Heart right ventricle (tissue), 16 donors: ENCODE measurements around the gene HS6ST1. TPM values are rescaled to one million over a fixed set of nuclear protein-coding genes. Genes with fewer than 3 reads are reported as not detected.

Experiments used
- ATAC-seq, 8 donors: fragments of 200-7000 bp; cut with Tn5 transposase; one replicate each; pipeline ENCODE4 v1.9.1; 2020; ENCODE audit warnings: mild to moderate bottlenecking in 8 of 8, moderate library complexity in 8 of 8, moderate number of reproducible peaks in 1 of 8
- DNase-seq, 2 donors: peaks; one replicate each; pipeline ENCODE4 v3.0.0-alpha.2; 2020
- H3K27ac ChIP-seq, 10 donors: fragments of 200-600 bp; sonication (generic) in 2 of 10; one replicate each; pipeline versions ENCODE4 v1.5.0 to v1.8.0; 2020 to 2022; ENCODE audit warnings: mild to moderate bottlenecking in 3 of 10
- H3K27me3 ChIP-seq, 7 donors: fragments of 200-600 bp; one replicate each; pipeline ENCODE4 v1.8.0; 2021 to 2022; ENCODE audit warnings: mild to moderate bottlenecking in 2 of 7
- H3K36me3 ChIP-seq, 9 donors: fragments of 200-600 bp; sonication (generic) in 1 of 9; one replicate each; pipeline versions ENCODE4 v1.5.0 to v1.8.0; 2020 to 2022; ENCODE audit warnings: mild to moderate bottlenecking in 2 of 9
- H3K4me1 ChIP-seq, 9 donors: fragments of 200-600 bp; sonication (generic) in 1 of 9; one replicate each; pipeline versions ENCODE4 v1.5.0 to v1.8.0; 2020 to 2022; ENCODE audit warnings: mild to moderate bottlenecking in 4 of 9
- H3K4me3 ChIP-seq, 10 donors: fragments of 200-600 bp; sonication (generic) in 2 of 10; one replicate each; pipeline versions ENCODE4 v1.5.0 to v1.8.0; 2020 to 2022; ENCODE audit warnings: mild to moderate bottlenecking in 7 of 10, moderate library complexity in 2 of 10
- H3K9me3 ChIP-seq, 11 donors: fragments of 200-600 bp in 10 of 11; sonication (generic) in 2 of 11; one replicate each; pipeline versions ENCODE4 v1.5.0 to v1.8.0; 2013 to 2022; ENCODE audit warnings: mild to moderate bottlenecking in 2 of 11, control low read depth in 1 of 11, moderate library complexity in 1 of 11
- CTCF ChIP-seq, 9 donors: fragments of 200-600 bp; sonication (generic) in 2 of 9; IDR thresholded peaks; one replicate each; pipeline versions ENCODE4 v1.5.0 to v1.8.0; 2021 to 2022; ENCODE audit warnings: antibody characterized with exemption in 9 of 9, mild to moderate bottlenecking in 5 of 9, moderate library complexity in 1 of 9
- WGBS, 2 donors: extraction: QIAGEN DNeasy Blood & Tissue Kit; methylation state at CpG; one replicate each; pipeline ENCODE4 v1.1.7; 2013; ENCODE audit warnings: inconsistent platforms in 1 of 2; 5-methylcytosine and 5-hydroxymethylcytosine counted together
- intact Hi-C, 10 donors: fragments of 100-400 bp; cut with DNase I; formaldehyde crosslinking; loops; one replicate each; pipeline versions ENCODE4 v1.11.1 to v1.14.2; 2022
- polyA plus RNA-seq, 2 donors: library from polyadenylated mRNA; stranded (reverse); fragments of 200-250 nt; gene quantifications; one replicate each; pipeline ENCODE4 v1.2.3, GENCODE V29; 2013
- total RNA-seq, 10 donors: library from RNA; stranded (reverse); fragmentation: NEBNext Ultra II Directional in 3 of 10; extraction: Animal tissue kit (Norgen Biotek cat#: 25700) in 3 of 10; gene quantifications; one replicate each; pipeline versions ENCODE4 v1.2.1 to v1.2.4, GENCODE V29; 2021 to 2023
- donor health status: Arrhythmogenic right ventricular cardiomyopathy.
- donor health status: ischemic (EF 13 %, LVEDD 7.1; RV severe dilation, severe dysfunction).
- donor health status: healthy with polysubstance abuse.
- donor health status: DM: no; HTN: yes; CAD: no.
- donor health status: DM: no; HTN: no; CAD: no.
- donor health status: ischemic (EF 25% LVEDD 6.9; RV normal size, moderate dysfunction).
- donor health status: ischemic (EF 25% LVEDD 5.7; RV mildly dilated, moderate dysfunction).
- donor health status: healthy.
- donor health status: DM: yes; HTN: yes; CAD: no.
- donor health status: Ischemic cardiomyopathy.
- donor health status: ischemic (EF 35%, LVEDD 5.7; RV mildly dilated, moderate dysfunction).
- donor health status: nonischemic (EF 11% LVEDD 7.7; RV severe dilation, severe dysfunction).
- donor health status: DM: yes; HTN: yes; CAD: no.
- donor health status: PGD.
- donor health status: ischemic (EF 29% LVEDD 5.4; RV normal size, mild dysfunction).
- donor health status: nonischemic (EF 23%, LVEDD 6.1; RV moderate dilation, normal function).

HS6ST1 gene
- total and polyA plus RNA-seq, 12 donors, result 10.5 to 51.6 (median 18.2) TPM

GRCh38 chr2:128228894-128229293, 89.8 kb downstream of the HS6ST1 start:
- intact Hi-C loops, result no loop called here
- ATAC-seq (no peak), DNase-seq (no peak)

GRCh38 chr2:128227862-128228261, 90.8 kb downstream of the HS6ST1 start:
- no peak for DNase-seq
- Histone ChIP-seq H3K4me3 (no peak overlapping the region), H3K4me1 (peaks cover 0 to 6% (median 0%) of the 10 kb centered on the region in 9 donors), H3K36me3 (no peaks in the 10 kb centered on the region), H3K27me3 (peaks cover 0 to 14% (median 0%) of the 10 kb centered on the region in 7 donors), H3K27ac (no peak overlapping the region), H3K9me3 (no peaks in the 10 kb centered on the region)
- TF ChIP-seq CTCF (IDR thresholded peaks at IDR 0.05), result no peak
- no peak for ATAC-seq
- 94 to 96% methylated on average over 1 of the region's 1 CpG for WGBS, 2 donors
- intact Hi-C loops, result no loop called here

More at GRCh38 chr2:128228894-128229293, 89.8 kb downstream of the HS6ST1 start:
- no peak overlapping the region for H3K4me3 ChIP-seq
- no peak for TF ChIP-seq CTCF (IDR thresholded peaks at IDR 0.05)
- H3K27me3 ChIP-seq, result peaks cover 0 to 14% (median 0%) of the 10 kb centered on the region in 7 donors
- peaks cover 0 to 10% (median 4%) of the 10 kb centered on the region in 9 donors for H3K4me1 ChIP-seq
- H3K9me3 ChIP-seq, result no peaks in the 10 kb centered on the region
- no peak overlapping the region for H3K27ac ChIP-seq
- no peaks in the 10 kb centered on the region for H3K36me3 ChIP-seq

GRCh38 chr2:128219891-128220290, 98.8 kb downstream of the HS6ST1 start:
- H3K27ac ChIP-seq, result no peak overlapping the region
- intact Hi-C loops, result no loop called here
- no peak for TF ChIP-seq CTCF (IDR thresholded peaks at IDR 0.05)
- 75 to 76% methylated on average over 8 of the region's 8 CpGs for WGBS, 2 donors
- H3K36me3 ChIP-seq, result no peaks in the 10 kb centered on the region
- H3K4me1 ChIP-seq, result no peaks in the 10 kb centered on the region
- no peak overlapping the region for H3K4me3 ChIP-seq
- H3K9me3 ChIP-seq, result no peaks in the 10 kb centered on the region
- ATAC-seq, result no peak
- no peak for DNase-seq
- no peaks in the 10 kb centered on the region for H3K27me3 ChIP-seq

GRCh38 chr2:128217671-128218070, 101.0 kb downstream of the HS6ST1 start:
- no peaks in the 10 kb centered on the region for H3K36me3 ChIP-seq
- intact Hi-C loops, result no loop called here
- H3K27ac ChIP-seq, result no peak overlapping the region
- WGBS, 2 donors, result 58 to 64% methylated on average over 4 of the region's 4 CpGs
- DNase-seq (no peak), ATAC-seq (no peak)
- no peak overlapping the region for H3K4me3 ChIP-seq
- H3K4me1 ChIP-seq, result no peaks in the 10 kb centered on the region
- TF ChIP-seq CTCF (IDR thresholded peaks at IDR 0.05), result no peak
- no peaks in the 10 kb centered on the region for H3K9me3 ChIP-seq
- H3K27me3 ChIP-seq, result no peaks in the 10 kb centered on the region
